ENCODE data around the gene ARHGAP32. TPM values are rescaled to one million over a fixed set of nuclear protein-coding genes. Genes with fewer than 3 reads are reported as not detected.

ARHGAP32 gene
- total and polyA plus RNA-seq, 9 donors: 5.9 to 34.8 (median 28.4) TPM

- Histone ChIP-seq H3K4me3 (no peak overlapping the region), H3K9me3 (no peaks in the 10 kb centered on the region), H3K27ac (no peak overlapping the region), H3K4me1 (ENCODE audit: insufficient read depth) (no peaks in the 10 kb centered on the region), H3K36me3 (no peaks in the 10 kb centered on the region), H3K27me3 (no peaks in the 10 kb centered on the region)
- no peak for DNase-seq
- intact Hi-C loops (cut with DNase I): no loop called here
- TF ChIP-seq EP300 (IDR thresholded peaks at IDR 0.05): no peak
- no peak for TF ChIP-seq CTCF (IDR thresholded peaks at IDR 0.05)
- TF ChIP-seq POLR2A (IDR thresholded peaks at IDR 0.05): no peak
Observed at GRCh38 chr11:128988242-128988970, 203.7 kb downstream of the ARHGAP32 start.

GRCh38 chr11:128985880-128986279 is 206.2 kb downstream of the ARHGAP32 start:
- Histone ChIP-seq H3K4me3 (no peak overlapping the region), H3K9me3 (no peaks in the 10 kb centered on the region), H3K27me3 (no peaks in the 10 kb centered on the region), H3K27ac (no peak overlapping the region), H3K4me1 (ENCODE audit: insufficient read depth) (no peaks in the 10 kb centered on the region), H3K36me3 (no peaks in the 10 kb centered on the region)
- intact Hi-C loops (cut with DNase I): no loop called here
- WGBS, 3 donors: 84 to 88% (median 86%) methylated on average over 5 of the region's 5 CpGs
- no peak for DNase-seq
- TF ChIP-seq EP300 (IDR thresholded peaks at IDR 0.05) (no peak), CTCF (IDR thresholded peaks at IDR 0.05) (no peak), POLR2A (IDR thresholded peaks at IDR 0.05) (no peak)

GRCh38 chr11:128983023-128983422 is 209.1 kb downstream of the ARHGAP32 start:
- Histone ChIP-seq H3K9me3 (no peaks in the 10 kb centered on the region), H3K4me3 (no peak overlapping the region), H3K36me3 (no peaks in the 10 kb centered on the region), H3K27ac (no peak overlapping the region), H3K27me3 (no peaks in the 10 kb centered on the region), H3K4me1 (ENCODE audit: insufficient read depth) (no peaks in the 10 kb centered on the region)
- 73 to 87% (median 73%) methylated on average over 8 of the region's 8 CpGs for WGBS, 3 donors
- intact Hi-C loops (cut with DNase I): no loop called here
- DNase-seq: no peak
- no peak for TF ChIP-seq CTCF (IDR thresholded peaks at IDR 0.05)
- TF ChIP-seq POLR2A (IDR thresholded peaks at IDR 0.05): no peak
- TF ChIP-seq EP300 (IDR thresholded peaks at IDR 0.05): no peak

GRCh38 chr11:128981254-128981653 is 210.9 kb downstream of the ARHGAP32 start:
- no peak for DNase-seq
- Histone ChIP-seq H3K4me1 (ENCODE audit: insufficient read depth) (no peaks in the 10 kb centered on the region), H3K27me3 (no peaks in the 10 kb centered on the region), H3K36me3 (no peaks in the 10 kb centered on the region), H3K27ac (no peak overlapping the region), H3K9me3 (no peaks in the 10 kb centered on the region), H3K4me3 (no peak overlapping the region)
- TF ChIP-seq POLR2A (IDR thresholded peaks at IDR 0.05): no peak
- intact Hi-C loops (cut with DNase I): no loop called here
- WGBS, 3 donors: 75 to 79% (median 77%) methylated on average over 7 of the region's 7 CpGs

GRCh38 chr11:128970598-128971190 is 221.4 kb downstream of the ARHGAP32 start:
- WGBS, 3 donors: 93 to 96% (median 94%) methylated on average over 13 of the region's 13 CpGs
- no peak for TF ChIP-seq EP300 (IDR thresholded peaks at IDR 0.05)
- Histone ChIP-seq H3K27me3 (no peaks in the 10 kb centered on the region), H3K9me3 (no peaks in the 10 kb centered on the region), H3K27ac (no peak overlapping the region), H3K36me3 (no peaks in the 10 kb centered on the region), H3K4me3 (no peak overlapping the region), H3K4me1 (ENCODE audit: insufficient read depth) (no peaks in the 10 kb centered on the region)
- intact Hi-C loops (cut with DNase I): no loop called here
- DNase-seq: no peak
